ENCODE results near the gene RBM44.

GRCh38 chr2:237879991-237880560 is 81.5 kb downstream of the RBM44 start:
- TF ChIP-seq CTCF (conservative IDR thresholded peaks at IDR 0.05 in 1 of 2, IDR thresholded peaks at IDR 0.05 in 1 of 2; ENCODE audit: low read depth in 1 of 2, low read length in 2 of 2) (no peak), EZH2 (IDR thresholded peaks at IDR 0.05; ENCODE audit: low read length, missing control alignments) (no peak)

All from fibroblast of lung (primary cell).